Astrocyte of the spinal cord (primary cell): Measurements from ENCODE around the gene GLT1D1.
A peak's percentile ranks its signal among the peaks of the same experiment; 100 is the strongest.

Experiments used
- DNase-seq: peaks from one replicate; pipeline ENCODE4 v3.0.0; 2011; ENCODE audit warnings: low read depth, low spot score
- H3K4me3 ChIP-seq: 2 replicates; pipeline ENCODE4 v1.5.1; 2011; ENCODE audit warnings: low read depth, mild to moderate bottlenecking, low read length, moderate library complexity
- in situ Hi-C: cut with HindIII; loops from 2 replicates; pipeline ENCODE4 v1.10.0; 2017; ENCODE audit warnings: low sequenced_read_pairs
- TF ChIP-seq, protein P1 (sequence below): IDR thresholded peaks from 2 replicates; pipeline ENCODE4 v1.5.1; 2012; ENCODE audit warnings: low read depth, mild to moderate bottlenecking, low read length, inconsistent platforms

Gene GLT1D1

DNA sequence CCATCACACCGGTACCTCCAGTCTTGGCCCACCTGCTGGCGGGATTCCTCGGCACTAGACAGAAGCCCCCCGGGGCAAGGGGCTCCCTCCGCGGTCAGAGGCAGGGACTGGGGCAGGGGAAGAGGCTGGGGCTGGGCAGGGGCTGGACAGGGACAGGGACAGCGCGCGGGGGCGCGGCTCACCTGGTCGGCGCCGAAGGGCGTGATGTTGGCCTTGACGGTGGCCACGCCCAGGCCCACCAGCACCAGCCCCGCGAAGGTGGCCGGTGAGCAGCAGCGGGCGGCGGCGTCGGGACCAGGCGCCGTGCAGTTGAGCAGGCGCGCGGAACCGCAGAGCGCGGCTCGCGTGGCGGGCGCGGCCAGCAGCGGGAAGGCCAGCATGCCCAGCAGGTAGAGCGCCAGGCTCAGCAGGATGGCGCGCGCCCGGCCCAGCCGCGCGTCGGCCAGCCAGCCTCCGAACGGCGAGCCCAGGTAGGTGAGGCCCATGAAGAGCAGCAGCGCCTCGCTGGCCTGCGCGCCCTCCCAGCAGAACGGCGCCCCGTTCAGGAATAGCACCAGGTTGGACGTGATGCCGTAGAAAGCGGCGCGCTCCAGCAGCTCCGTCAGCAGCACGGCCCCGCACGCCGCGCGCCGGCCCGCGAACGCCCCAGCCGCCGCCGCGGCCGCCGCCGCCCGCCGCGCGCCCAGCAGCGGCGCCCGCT is 29.9 kb upstream of the GLT1D1 start:
- in situ Hi-C loops: no loop called here
- peak overlapping the region; percentile 87 for H3K4me3 ChIP-seq
- no peak for DNase-seq
- TF ChIP-seq, protein P1, sequence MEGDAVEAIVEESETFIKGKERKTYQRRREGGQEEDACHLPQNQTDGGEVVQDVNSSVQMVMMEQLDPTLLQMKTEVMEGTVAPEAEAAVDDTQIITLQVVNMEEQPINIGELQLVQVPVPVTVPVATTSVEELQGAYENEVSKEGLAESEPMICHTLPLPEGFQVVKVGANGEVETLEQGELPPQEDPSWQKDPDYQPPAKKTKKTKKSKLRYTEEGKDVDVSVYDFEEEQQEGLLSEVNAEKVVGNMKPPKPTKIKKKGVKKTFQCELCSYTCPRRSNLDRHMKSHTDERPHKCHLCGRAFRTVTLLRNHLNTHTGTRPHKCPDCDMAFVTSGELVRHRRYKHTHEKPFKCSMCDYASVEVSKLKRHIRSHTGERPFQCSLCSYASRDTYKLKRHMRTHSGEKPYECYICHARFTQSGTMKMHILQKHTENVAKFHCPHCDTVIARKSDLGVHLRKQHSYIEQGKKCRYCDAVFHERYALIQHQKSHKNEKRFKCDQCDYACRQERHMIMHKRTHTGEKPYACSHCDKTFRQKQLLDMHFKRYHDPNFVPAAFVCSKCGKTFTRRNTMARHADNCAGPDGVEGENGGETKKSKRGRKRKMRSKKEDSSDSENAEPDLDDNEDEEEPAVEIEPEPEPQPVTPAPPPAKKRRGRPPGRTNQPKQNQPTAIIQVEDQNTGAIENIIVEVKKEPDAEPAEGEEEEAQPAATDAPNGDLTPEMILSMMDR: no peak

DNA sequence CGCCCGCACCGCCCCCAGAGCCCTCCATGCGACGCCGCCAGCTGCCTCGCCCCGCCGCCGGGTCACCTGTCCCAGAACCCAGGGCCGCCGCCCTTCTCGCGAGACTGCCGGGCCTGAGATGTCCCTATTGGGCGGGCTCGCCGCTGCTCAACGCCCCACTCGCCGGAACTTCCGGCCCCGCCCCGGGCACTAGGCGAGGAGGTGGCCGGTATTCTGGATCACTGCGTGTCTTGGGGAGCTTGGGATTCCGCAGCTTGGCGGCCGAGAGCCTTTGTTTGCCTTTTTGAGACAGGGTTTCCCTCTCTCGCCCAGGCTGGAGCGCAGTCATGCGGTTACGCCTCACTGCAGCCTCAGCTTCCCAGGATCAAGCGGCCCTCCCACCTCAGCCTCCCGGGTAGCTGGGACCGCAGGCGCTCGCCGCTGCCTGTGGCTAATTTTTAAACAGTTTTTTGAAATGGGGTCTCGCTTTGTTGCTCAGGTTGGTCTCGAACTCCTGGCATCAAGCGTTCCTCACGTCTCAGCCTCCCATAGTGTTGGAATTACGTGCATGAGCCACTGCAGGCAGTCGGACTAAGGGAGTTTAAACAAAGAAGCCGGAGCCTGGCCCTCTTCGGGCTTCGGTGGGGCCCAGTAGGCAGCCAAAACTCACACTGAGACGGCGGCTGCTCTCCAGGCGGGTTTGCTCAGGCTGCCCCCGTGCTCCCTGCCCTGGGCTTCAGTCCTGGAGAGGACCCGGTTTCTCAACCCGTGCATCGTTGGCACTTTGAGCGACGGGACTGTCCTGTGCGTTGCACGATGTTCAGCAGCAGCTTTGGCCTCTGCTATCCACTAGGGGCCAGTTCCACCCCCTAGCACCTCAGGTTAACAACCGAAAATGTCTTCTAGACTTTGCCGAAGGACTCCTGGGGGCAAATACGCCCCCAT is 29.1 kb upstream of the GLT1D1 start, which contains the start of gene SLC15A4:
Gene SLC15A4 (minus strand): TSS at position 43 of the 924 bp plus-strand sequence. CDS start 15 bp downstream, at position 28.
- TF ChIP-seq, protein P1: peak; percentile 35
- H3K4me3 ChIP-seq: peak within 1 kb of the TSS; percentile 87
- DNase-seq: peak; percentile 93
- in situ Hi-C loops: no loop called here

DNA sequence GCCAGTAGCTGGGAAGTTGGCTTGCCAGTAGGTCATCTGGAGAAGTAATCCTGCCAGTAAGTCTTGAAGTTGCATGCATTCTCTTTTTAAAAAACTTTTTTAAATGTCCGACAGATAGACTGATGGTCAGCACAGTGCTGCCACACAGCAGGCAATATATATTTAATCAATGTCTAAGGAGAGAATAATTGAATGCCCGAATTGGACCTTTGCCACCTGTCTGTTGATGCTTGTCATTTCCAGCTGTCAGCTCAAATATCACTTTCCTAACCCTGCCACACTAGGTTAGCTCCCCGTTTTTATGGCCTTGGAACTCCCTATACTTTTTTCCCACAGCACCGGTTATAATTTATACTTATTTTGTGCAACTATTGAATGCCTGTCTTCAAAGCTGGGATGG is 27.4 kb upstream of the GLT1D1 start:
- in situ Hi-C loops: no loop called here
- TF ChIP-seq, protein P1: no peak
- no peak overlapping the region for H3K4me3 ChIP-seq
- no peak for DNase-seq

DNA sequence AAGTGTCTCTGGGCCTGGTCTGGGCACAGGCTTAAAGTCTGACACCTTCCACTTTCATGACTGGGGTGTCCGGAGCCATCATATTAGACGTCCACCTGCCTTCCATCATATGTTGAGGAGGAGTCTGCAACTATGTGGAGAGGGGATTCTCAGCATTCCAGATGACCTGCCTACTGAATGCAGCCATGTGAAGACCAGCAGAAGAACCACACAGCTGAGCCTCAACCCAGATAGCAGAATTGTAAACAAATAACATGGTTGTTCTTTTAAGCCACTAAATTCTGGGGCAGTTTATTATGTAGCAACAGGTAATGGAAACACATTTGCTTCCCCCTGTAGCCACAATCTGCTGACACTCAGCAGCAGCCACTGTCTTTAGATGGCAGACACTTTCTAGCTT is 25.6 kb upstream of the GLT1D1 start:
- DNase-seq: no peak
- TF ChIP-seq, protein P1: no peak
- no peak overlapping the region for H3K4me3 ChIP-seq
- in situ Hi-C loops: no loop called here

DNA sequence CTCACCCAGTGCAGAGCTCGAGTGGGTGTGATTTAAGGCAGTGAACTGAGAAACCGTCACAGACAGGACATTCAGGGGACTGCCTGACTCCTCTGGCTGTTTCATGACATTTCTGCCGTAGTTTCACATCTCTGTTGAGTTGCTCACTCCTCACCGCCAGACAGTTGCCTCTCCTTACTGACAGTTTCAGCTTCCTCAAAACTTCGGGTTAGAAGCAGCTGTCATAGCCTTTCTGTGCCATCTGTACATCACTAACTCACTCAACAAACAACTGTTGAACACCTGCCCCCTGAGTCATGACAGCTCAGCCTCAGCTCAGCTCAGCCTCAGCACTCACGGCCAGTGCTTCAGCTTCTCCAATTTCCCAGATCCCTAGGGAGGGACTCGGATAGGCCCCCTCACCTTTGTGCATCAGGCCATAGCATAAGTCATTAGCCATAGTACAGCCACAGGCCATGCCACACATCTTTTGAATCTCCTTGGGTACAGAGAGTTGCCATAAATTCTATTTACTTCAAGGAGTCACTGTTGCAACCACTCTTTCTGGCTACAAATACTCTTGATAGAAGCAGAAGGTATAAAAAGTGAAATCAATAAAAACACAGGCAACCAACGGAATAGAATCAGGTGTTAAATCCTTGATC is 23.3 kb upstream of the GLT1D1 start:
- H3K4me3 ChIP-seq: no peak overlapping the region
- DNase-seq: no peak
- TF ChIP-seq, protein P1: no peak
- in situ Hi-C loops: no loop called here

DNA sequence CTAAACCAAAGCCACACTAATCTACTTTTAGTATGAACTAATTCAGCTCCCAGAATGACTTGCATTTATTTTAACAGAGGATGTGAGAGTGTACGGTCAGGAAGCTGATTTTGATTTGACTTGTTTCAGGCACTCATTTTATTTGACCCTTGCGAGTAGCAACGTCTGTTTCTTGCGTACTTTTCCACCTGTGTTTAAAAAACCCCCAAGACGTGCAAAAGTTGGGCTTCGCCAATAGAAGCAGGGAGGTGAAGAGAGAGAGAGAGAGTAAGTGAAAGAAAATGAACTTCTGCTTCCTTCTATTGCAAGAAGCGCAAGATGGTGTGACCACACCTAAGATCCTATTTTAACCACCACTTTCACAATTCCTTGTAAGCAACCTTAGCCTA is 22.8 kb upstream of the GLT1D1 start:
- DNase-seq: no peak
- H3K4me3 ChIP-seq: no peak overlapping the region
- in situ Hi-C loops: no loop called here
- TF ChIP-seq, protein P1: no peak
